Esophagus muscularis mucosa (tissue), 4 donors: ENCODE results near the gene SCCPDH.

ENCODE experiments used
- CTCF ChIP-seq, 3 experiments: fragments of 200-600 bp in 2 of 3; fragments of 450-650 bp in 1 of 3; sonication (generic) in 2 of 3; IDR thresholded peaks; one replicate each; pipeline ENCODE4 v1.5.1; 2017 to 2019; ENCODE audit warnings: antibody characterized with exemption in 3 of 3, mild to moderate bottlenecking in 2 of 3, moderate library complexity in 1 of 3
- EP300 ChIP-seq: sonication (generic); formaldehyde crosslinking; IDR thresholded peaks from one replicate; pipeline ENCODE4 v1.6.1; 2017; ENCODE audit warnings: antibody characterized with exemption
- POLR2A ChIP-seq: fragments of 450-650 bp; IDR thresholded peaks from one replicate; pipeline ENCODE4 v1.6.1; 2017; ENCODE audit warnings: antibody characterized with exemption, moderate library complexity, mild to moderate bottlenecking, low read depth
- POLR2AphosphoS5 ChIP-seq, 2 donors: sonication (generic); formaldehyde crosslinking; IDR thresholded peaks; one replicate each; pipeline ENCODE4 v1.6.1; 2017; ENCODE audit warnings: antibody characterized with exemption in 2 of 2

GRCh38 chr1:246680190-246680589, 44.0 kb upstream of the SCCPDH start:
- no peak for TF ChIP-seq CTCF (IDR thresholded peaks at IDR 0.05)
- TF ChIP-seq POLR2AphosphoS5 (IDR thresholded peaks at IDR 0.05) = no peak
- TF ChIP-seq EP300 = no peak
- TF ChIP-seq POLR2A = no peak
